ENCODE data around the gene CCP110.

DNA sequence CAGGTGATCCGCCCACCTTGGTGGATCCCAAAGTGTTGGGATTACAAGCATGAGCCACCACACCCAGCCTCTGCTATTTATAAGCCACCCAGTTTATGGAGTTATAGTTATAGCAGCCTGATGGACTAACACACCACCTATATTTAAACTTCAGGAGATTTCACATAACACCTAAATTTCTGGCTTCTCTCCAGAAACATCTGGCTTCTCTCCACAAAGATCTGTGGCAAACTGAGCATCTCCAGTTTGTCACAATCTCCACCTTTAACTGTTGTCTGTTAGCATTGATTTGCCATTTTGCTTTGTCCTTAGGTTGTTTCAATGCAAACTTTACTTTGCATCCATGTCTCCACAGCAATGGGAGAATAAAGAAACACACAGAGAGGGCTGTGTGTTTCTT lies 41.5 kb upstream of the CCP110 start:
- TF ChIP-seq POLR2A (IDR thresholded peaks at IDR 0.05; ENCODE audit: low read depth, low read length) (no peak), TAF1 (IDR thresholded peaks at IDR 0.05; ENCODE audit: low read depth, low read length) (no peak)
